Measurements from ENCODE around the gene DPP4. TPM values are rescaled to one million over a fixed set of nuclear protein-coding genes. Genes with fewer than 3 reads are reported as not detected.

DPP4 gene
- total RNA-seq, 2 experiments from 2014 or later = not detected

- ChIA-PET POLR2A (no interaction called here), CTCF (ENCODE audit: unreplicated experiment) (no interaction called here)
- no peak overlapping the region for H3K27ac ChIP-seq (ENCODE audit: low read depth, low read length, poor library complexity, severe bottlenecking)
- no peak overlapping the region for H3K4me3 ChIP-seq (ENCODE audit: low read depth, low read length, poor library complexity, severe bottlenecking)
- no peaks in the 10 kb centered on the region for H4K20me1 ChIP-seq (ENCODE audit: insufficient read depth, low read length)
- BruUV-seq (replicated peaks) = no TSS peak
- H3K79me2 ChIP-seq (ENCODE audit: insufficient read depth, low read depth, low read length) = no peaks in the 10 kb centered on the region
- intact Hi-C loops (cut with micrococcal nuclease; ENCODE audit: unreplicated experiment) = no loop called here
- no peaks in the 10 kb centered on the region for H3K9me2 ChIP-seq (ENCODE audit: insufficient read depth, low read length)
- no peaks in the 10 kb centered on the region for H3K9me3 ChIP-seq (ENCODE audit: low read length)
- H3K36me3 ChIP-seq (ENCODE audit: insufficient read depth, low read length) = no peaks in the 10 kb centered on the region
- H3K4me1 ChIP-seq (ENCODE audit: insufficient read depth, low read length, poor library complexity, severe bottlenecking) = no peaks in the 10 kb centered on the region
- H2AFZ ChIP-seq (ENCODE audit: low read length) = no peak overlapping the region
- no peak overlapping the region for H3K4me2 ChIP-seq (ENCODE audit: low read length)
- no peak for DNase-seq (ENCODE audit: low spot score)
- TF ChIP-seq EZH2phosphoT487 (IDR thresholded peaks at IDR 0.05; ENCODE audit: borderline replicate concordance, low read depth, low read length) (no peak), CTCF (conservative IDR thresholded peaks at IDR 0.05; ENCODE audit: low read length) (no peak)
These were observed 45.5 kb downstream of the DPP4 start for GRCh38 chr2:162028511-162028910.

GRCh38 chr2:162025121-162025911, 48.7 kb downstream of the DPP4 start:
- TF ChIP-seq EZH2phosphoT487 (IDR thresholded peaks at IDR 0.05; ENCODE audit: borderline replicate concordance, low read depth, low read length) (no peak), CTCF (conservative IDR thresholded peaks at IDR 0.05; ENCODE audit: low read length) (no peak)
- Histone ChIP-seq H4K20me1 (ENCODE audit: insufficient read depth, low read length) (no peaks in the 10 kb centered on the region), H3K9me3 (ENCODE audit: low read length) (no peaks in the 10 kb centered on the region), H3K79me2 (ENCODE audit: insufficient read depth, low read depth, low read length) (no peaks in the 10 kb centered on the region), H3K4me3 (ENCODE audit: low read depth, low read length, poor library complexity, severe bottlenecking) (no peak overlapping the region), H3K4me2 (ENCODE audit: low read length) (no peak overlapping the region), H3K36me3 (ENCODE audit: insufficient read depth, low read length) (no peaks in the 10 kb centered on the region), H2AFZ (ENCODE audit: low read length) (no peak overlapping the region), H3K4me1 (ENCODE audit: insufficient read depth, low read length, poor library complexity, severe bottlenecking) (no peaks in the 10 kb centered on the region), H3K9me2 (ENCODE audit: insufficient read depth, low read length) (no peaks in the 10 kb centered on the region), H3K27ac (ENCODE audit: low read depth, low read length, poor library complexity, severe bottlenecking) (no peak overlapping the region)
- DNase-seq (ENCODE audit: low spot score) = no peak
- intact Hi-C loops (cut with micrococcal nuclease; ENCODE audit: unreplicated experiment) = no loop called here
- BruUV-seq (replicated peaks) = no TSS peak
- CTCF ChIA-PET (ENCODE audit: unreplicated experiment) = interaction anchor here (0.6 kb wide), 1 partner anchor 13 kb away, joined by 3 read pairs; no protein-coding TSS in a partner anchor
- POLR2A ChIA-PET = interaction anchor here (0.6 kb wide), 1 partner anchor 108 kb away, joined by 6 read pairs; no protein-coding TSS in a partner anchor

- BruUV-seq (replicated peaks) = no TSS peak
- Histone ChIP-seq H3K4me3 (ENCODE audit: low read depth, low read length, poor library complexity, severe bottlenecking) (no peak overlapping the region), H3K79me2 (ENCODE audit: insufficient read depth, low read depth, low read length) (no peaks in the 10 kb centered on the region), H2AFZ (ENCODE audit: low read length) (no peak overlapping the region), H3K27ac (ENCODE audit: low read depth, low read length, poor library complexity, severe bottlenecking) (no peak overlapping the region), H4K20me1 (ENCODE audit: insufficient read depth, low read length) (no peaks in the 10 kb centered on the region), H3K36me3 (ENCODE audit: insufficient read depth, low read length) (no peaks in the 10 kb centered on the region), H3K4me1 (ENCODE audit: insufficient read depth, low read length, poor library complexity, severe bottlenecking) (no peaks in the 10 kb centered on the region), H3K9me2 (ENCODE audit: insufficient read depth, low read length) (no peaks in the 10 kb centered on the region), H3K9me3 (ENCODE audit: low read length) (no peaks in the 10 kb centered on the region), H3K4me2 (ENCODE audit: low read length) (no peak overlapping the region)
- ChIA-PET POLR2A (interaction anchor here (1.1 kb wide), 1 partner anchor 90 kb away, joined by 3 read pairs; no protein-coding TSS in a partner anchor), CTCF (ENCODE audit: unreplicated experiment) (no interaction called here)
- intact Hi-C loops (cut with micrococcal nuclease; ENCODE audit: unreplicated experiment) = no loop called here
- no peak for TF ChIP-seq EZH2phosphoT487 (IDR thresholded peaks at IDR 0.05; ENCODE audit: borderline replicate concordance, low read depth, low read length)
- TF ChIP-seq CTCF (conservative IDR thresholded peaks at IDR 0.05; ENCODE audit: low read length) = no peak
- DNase-seq (ENCODE audit: low spot score) = no peak
These were observed 51.6 kb downstream of the DPP4 start for GRCh38 chr2:162022290-162022945.

Measured in OCI-LY7 (cell line).